Colonic mucosa (tissue), 4 donors: Measurements from ENCODE around the gene PLEKHA6. TPM values are rescaled to one million over a fixed set of nuclear protein-coding genes. Genes with fewer than 3 reads are reported as not detected.

Experiments used
- DNase-seq: peaks from one replicate; pipeline ENCODE4 v3.0.0-alpha.2; 2020
- H3K27ac ChIP-seq: fragments of 200-600 bp; one replicate; pipeline ENCODE4 v1.8.0; 2021
- H3K27me3 ChIP-seq: fragments of 200-600 bp; one replicate; pipeline ENCODE4 v1.8.0; 2021
- H3K36me3 ChIP-seq: fragments of 200-600 bp; one replicate; pipeline ENCODE4 v1.8.0; 2021
- H3K4me1 ChIP-seq: fragments of 200-600 bp; one replicate; pipeline ENCODE4 v1.8.0; 2021; ENCODE audit warnings: mild to moderate bottlenecking
- H3K4me3 ChIP-seq: fragments of 200-600 bp; one replicate; pipeline ENCODE4 v1.8.0; 2021
- H3K9ac ChIP-seq, 2 donors: one replicate each; pipeline ENCODE4 v1.7.0; 2013; ENCODE audit warnings: control low read depth in 2 of 2, low read depth in 2 of 2, low read length in 2 of 2
- H3K9me3 ChIP-seq: fragments of 200-600 bp; one replicate; pipeline ENCODE4 v1.8.0; 2021
- intact Hi-C: fragments of 100-400 bp; cut with DNase I; formaldehyde crosslinking; loops from one replicate; pipeline ENCODE4 v1.14.1; 2022
- total RNA-seq, 2 donors: library from RNA; stranded (reverse); fragmentation: NEBNext Ultra II Directional in 1 of 2; extraction: Animal tissue kit (Norgen Biotek cat#: 25700) in 1 of 2; gene quantifications; one replicate each; pipeline ENCODE4 v1.2.1, GENCODE V29; 2021
- TF ChIP-seq, protein P1 (sequence below): fragments of 200-600 bp; IDR thresholded peaks from one replicate; pipeline ENCODE4 v1.8.0; 2022; ENCODE audit warnings: antibody characterized with exemption, mild to moderate bottlenecking
- donor health status: healthy.
- donor health status: DM: no; HTN: no; CAD: no.
- donor health status: DM: no; HTN: no; CAD: no.

Gene PLEKHA6
- total RNA-seq, 2 donors from 2014 or later, result 84.5 to 165 TPM

DNA sequence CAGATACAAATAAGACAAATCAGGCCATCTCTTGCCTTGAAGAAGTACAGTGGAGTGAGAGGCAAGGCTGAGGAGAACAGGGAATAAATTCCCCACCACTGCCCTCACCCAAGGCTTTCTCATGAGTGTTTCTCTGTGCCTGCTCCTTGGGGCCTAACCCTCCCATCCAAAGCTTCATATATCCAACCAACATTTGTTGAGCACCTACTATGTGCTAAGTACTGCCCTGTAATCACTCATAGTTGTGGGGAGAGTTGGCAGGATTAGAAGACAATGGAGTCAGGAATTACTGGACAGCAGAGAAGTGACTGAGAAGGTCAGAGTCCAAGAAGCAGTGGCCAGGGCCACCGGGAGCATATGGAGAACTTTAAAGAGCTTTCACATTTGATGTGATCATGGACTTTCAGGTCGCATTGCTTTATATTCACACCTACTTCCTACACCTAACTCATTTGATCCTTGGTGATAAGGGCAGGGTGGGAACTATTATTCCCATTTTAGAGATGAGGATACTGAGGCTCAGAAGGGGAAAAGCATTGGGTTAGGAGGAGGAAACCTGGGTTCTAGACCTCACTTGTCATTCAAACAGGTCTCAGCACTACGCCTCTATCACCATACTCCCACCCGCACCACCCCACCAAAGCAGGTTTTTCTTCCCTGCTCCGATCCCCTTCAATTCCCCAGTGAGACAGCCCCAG is 6.4 kb downstream of the PLEKHA6 start:
- no peak overlapping the region for H3K4me3 ChIP-seq
- intact Hi-C loops, result no loop called here
- H3K9ac ChIP-seq, result no peak overlapping the region
- H3K9me3 ChIP-seq, result no peaks in the 10 kb centered on the region
- peaks cover 21% of the 10 kb centered on the region for H3K4me1 ChIP-seq
- DNase-seq, result no peak
- H3K36me3 ChIP-seq, result no peaks in the 10 kb centered on the region
- TF ChIP-seq, protein P1, sequence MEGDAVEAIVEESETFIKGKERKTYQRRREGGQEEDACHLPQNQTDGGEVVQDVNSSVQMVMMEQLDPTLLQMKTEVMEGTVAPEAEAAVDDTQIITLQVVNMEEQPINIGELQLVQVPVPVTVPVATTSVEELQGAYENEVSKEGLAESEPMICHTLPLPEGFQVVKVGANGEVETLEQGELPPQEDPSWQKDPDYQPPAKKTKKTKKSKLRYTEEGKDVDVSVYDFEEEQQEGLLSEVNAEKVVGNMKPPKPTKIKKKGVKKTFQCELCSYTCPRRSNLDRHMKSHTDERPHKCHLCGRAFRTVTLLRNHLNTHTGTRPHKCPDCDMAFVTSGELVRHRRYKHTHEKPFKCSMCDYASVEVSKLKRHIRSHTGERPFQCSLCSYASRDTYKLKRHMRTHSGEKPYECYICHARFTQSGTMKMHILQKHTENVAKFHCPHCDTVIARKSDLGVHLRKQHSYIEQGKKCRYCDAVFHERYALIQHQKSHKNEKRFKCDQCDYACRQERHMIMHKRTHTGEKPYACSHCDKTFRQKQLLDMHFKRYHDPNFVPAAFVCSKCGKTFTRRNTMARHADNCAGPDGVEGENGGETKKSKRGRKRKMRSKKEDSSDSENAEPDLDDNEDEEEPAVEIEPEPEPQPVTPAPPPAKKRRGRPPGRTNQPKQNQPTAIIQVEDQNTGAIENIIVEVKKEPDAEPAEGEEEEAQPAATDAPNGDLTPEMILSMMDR, result no peak
- no peak overlapping the region for H3K27ac ChIP-seq
- H3K27me3 ChIP-seq, result no peaks in the 10 kb centered on the region

GRCh38 chr1:204350857-204351573 is 8.7 kb downstream of the PLEKHA6 start:
- peak; percentile 83 for DNase-seq
- no peaks in the 10 kb centered on the region for H3K36me3 ChIP-seq
- intact Hi-C loops, result no loop called here
- no peak overlapping the region for H3K4me3 ChIP-seq
- TF ChIP-seq, protein P1, result no peak
- H3K4me1 ChIP-seq, result peaks cover 23% of the 10 kb centered on the region
- no peaks in the 10 kb centered on the region for H3K27me3 ChIP-seq
- peak overlapping the region; percentile 16 to 76 for H3K9ac ChIP-seq
- H3K27ac ChIP-seq, result peak overlapping the region; percentile 77
- H3K9me3 ChIP-seq, result no peaks in the 10 kb centered on the region

DNA sequence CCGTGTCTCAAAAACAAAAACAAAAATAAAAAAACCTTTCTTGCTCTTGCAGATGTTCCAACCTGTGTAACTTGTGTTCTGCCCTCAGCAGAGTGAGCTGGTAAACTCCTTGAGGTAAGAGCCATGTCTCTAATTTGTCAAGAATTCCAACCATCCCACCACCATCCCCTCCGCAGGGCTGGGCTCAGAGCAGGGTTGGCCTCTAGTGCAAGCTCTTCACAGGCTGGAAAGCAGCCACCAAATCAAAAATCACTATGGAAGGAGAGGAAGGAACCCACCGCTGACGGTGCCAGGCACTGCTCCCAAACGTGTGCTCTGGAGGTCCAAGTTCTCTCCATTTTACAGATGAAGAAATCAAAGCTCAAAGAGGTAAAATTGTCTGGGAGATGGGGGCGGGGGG is 9.4 kb downstream of the PLEKHA6 start:
- Histone ChIP-seq H3K36me3 (no peaks in the 10 kb centered on the region), H3K27ac (peak overlapping the region; percentile 28), H3K4me3 (no peak overlapping the region), H3K9me3 (no peaks in the 10 kb centered on the region), H3K9ac (peak overlapping the region; percentile 16 to 76), H3K4me1 (peaks cover 23% of the 10 kb centered on the region), H3K27me3 (no peaks in the 10 kb centered on the region)
- DNase-seq, result no peak
- TF ChIP-seq, protein P1, result no peak
- intact Hi-C loops, result no loop called here

GRCh38 chr1:204349602-204350001 is 10.1 kb downstream of the PLEKHA6 start:
- peaks cover 23% of the 10 kb centered on the region for H3K4me1 ChIP-seq
- no peaks in the 10 kb centered on the region for H3K36me3 ChIP-seq
- H3K27me3 ChIP-seq, result no peaks in the 10 kb centered on the region
- intact Hi-C loops, result no loop called here
- TF ChIP-seq, protein P1, result no peak
- DNase-seq, result no peak
- H3K27ac ChIP-seq, result peak overlapping the region; percentile 90
- no peak overlapping the region for H3K4me3 ChIP-seq
- H3K9ac ChIP-seq, result peak overlapping the region; percentile 26 to 90
- no peaks in the 10 kb centered on the region for H3K9me3 ChIP-seq

DNA sequence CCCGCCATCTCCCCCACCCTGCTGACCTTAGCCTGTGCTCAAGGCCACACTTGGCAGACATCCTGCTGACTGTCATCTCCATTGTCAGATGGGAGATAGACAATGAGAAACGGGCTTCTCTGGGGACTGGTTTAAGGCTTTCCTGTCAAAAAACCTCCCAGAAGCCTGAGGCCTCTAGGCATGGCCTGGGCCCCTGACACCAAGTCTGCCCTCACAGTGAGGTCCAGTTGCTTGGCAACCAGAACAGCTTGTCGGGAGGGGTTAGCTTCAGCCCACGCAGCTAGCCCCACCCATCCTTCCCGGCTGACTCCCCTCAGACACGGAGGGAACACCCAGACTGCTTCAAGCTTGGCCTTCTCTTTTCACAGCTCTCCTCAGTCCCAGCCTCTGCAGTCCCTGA is 11.0 kb downstream of the PLEKHA6 start:
- H3K4me3 ChIP-seq, result no peak overlapping the region
- H3K27ac ChIP-seq, result peak overlapping the region; percentile 90
- intact Hi-C loops, result no loop called here
- H3K9me3 ChIP-seq, result no peaks in the 10 kb centered on the region
- no peaks in the 10 kb centered on the region for H3K36me3 ChIP-seq
- peaks cover 23% of the 10 kb centered on the region for H3K4me1 ChIP-seq
- peak; percentile 84 for DNase-seq
- H3K27me3 ChIP-seq, result no peaks in the 10 kb centered on the region
- TF ChIP-seq, protein P1, result no peak
- H3K9ac ChIP-seq, result peak overlapping the region; percentile 36 to 90
